Heart right ventricle (tissue), 16 donors: Measurements from ENCODE around the gene TENM4. TPM values are rescaled to one million over a fixed set of nuclear protein-coding genes. Genes with fewer than 3 reads are reported as not detected.

ENCODE experiments used
- ATAC-seq, 8 donors: fragments of 200-7000 bp; cut with Tn5 transposase; one replicate each; pipeline ENCODE4 v1.9.1; 2020; ENCODE audit warnings: mild to moderate bottlenecking in 8 of 8, moderate library complexity in 8 of 8, moderate number of reproducible peaks in 1 of 8
- DNase-seq, 2 donors: peaks; one replicate each; pipeline ENCODE4 v3.0.0-alpha.2; 2020
- H3K27ac ChIP-seq, 10 donors: fragments of 200-600 bp; sonication (generic) in 2 of 10; one replicate each; pipeline versions ENCODE4 v1.5.0 to v1.8.0; 2020 to 2022; ENCODE audit warnings: mild to moderate bottlenecking in 3 of 10
- H3K27me3 ChIP-seq, 7 donors: fragments of 200-600 bp; one replicate each; pipeline ENCODE4 v1.8.0; 2021 to 2022; ENCODE audit warnings: mild to moderate bottlenecking in 2 of 7
- H3K36me3 ChIP-seq, 9 donors: fragments of 200-600 bp; sonication (generic) in 1 of 9; one replicate each; pipeline versions ENCODE4 v1.5.0 to v1.8.0; 2020 to 2022; ENCODE audit warnings: mild to moderate bottlenecking in 2 of 9
- H3K4me1 ChIP-seq, 9 donors: fragments of 200-600 bp; sonication (generic) in 1 of 9; one replicate each; pipeline versions ENCODE4 v1.5.0 to v1.8.0; 2020 to 2022; ENCODE audit warnings: mild to moderate bottlenecking in 4 of 9
- H3K4me3 ChIP-seq, 10 donors: fragments of 200-600 bp; sonication (generic) in 2 of 10; one replicate each; pipeline versions ENCODE4 v1.5.0 to v1.8.0; 2020 to 2022; ENCODE audit warnings: mild to moderate bottlenecking in 7 of 10, moderate library complexity in 2 of 10
- H3K9me3 ChIP-seq, 11 donors: fragments of 200-600 bp in 10 of 11; sonication (generic) in 2 of 11; one replicate each; pipeline versions ENCODE4 v1.5.0 to v1.8.0; 2013 to 2022; ENCODE audit warnings: mild to moderate bottlenecking in 2 of 11, control low read depth in 1 of 11, moderate library complexity in 1 of 11
- WGBS, 2 donors: extraction: QIAGEN DNeasy Blood & Tissue Kit; methylation state at CpG; one replicate each; pipeline ENCODE4 v1.1.7; 2013; ENCODE audit warnings: inconsistent platforms in 1 of 2; 5-methylcytosine and 5-hydroxymethylcytosine counted together
- intact Hi-C, 10 donors: fragments of 100-400 bp; cut with DNase I; formaldehyde crosslinking; loops; one replicate each; pipeline versions ENCODE4 v1.11.1 to v1.14.2; 2022
- polyA plus RNA-seq, 2 donors: library from polyadenylated mRNA; stranded (reverse); fragments of 200-250 nt; gene quantifications; one replicate each; pipeline ENCODE4 v1.2.3, GENCODE V29; 2013
- total RNA-seq, 10 donors: library from RNA; stranded (reverse); fragmentation: NEBNext Ultra II Directional in 3 of 10; extraction: Animal tissue kit (Norgen Biotek cat#: 25700) in 3 of 10; gene quantifications; one replicate each; pipeline versions ENCODE4 v1.2.1 to v1.2.4, GENCODE V29; 2021 to 2023
- TF ChIP-seq, protein P1 (sequence below), 9 donors: fragments of 200-600 bp; sonication (generic) in 2 of 9; IDR thresholded peaks; one replicate each; pipeline versions ENCODE4 v1.5.0 to v1.8.0; 2021 to 2022; ENCODE audit warnings: antibody characterized with exemption in 9 of 9, mild to moderate bottlenecking in 5 of 9, moderate library complexity in 1 of 9
- donor health status: Arrhythmogenic right ventricular cardiomyopathy.
- donor health status: ischemic (EF 13 %, LVEDD 7.1; RV severe dilation, severe dysfunction).
- donor health status: healthy with polysubstance abuse.
- donor health status: DM: no; HTN: yes; CAD: no.
- donor health status: DM: no; HTN: no; CAD: no.
- donor health status: ischemic (EF 25% LVEDD 6.9; RV normal size, moderate dysfunction).
- donor health status: ischemic (EF 25% LVEDD 5.7; RV mildly dilated, moderate dysfunction).
- donor health status: healthy.
- donor health status: DM: yes; HTN: yes; CAD: no.
- donor health status: Ischemic cardiomyopathy.
- donor health status: ischemic (EF 35%, LVEDD 5.7; RV mildly dilated, moderate dysfunction).
- donor health status: nonischemic (EF 11% LVEDD 7.7; RV severe dilation, severe dysfunction).
- donor health status: DM: yes; HTN: yes; CAD: no.
- donor health status: PGD.
- donor health status: ischemic (EF 29% LVEDD 5.4; RV normal size, mild dysfunction).
- donor health status: nonischemic (EF 23%, LVEDD 6.1; RV moderate dilation, normal function).

The TENM4 gene
- total and polyA plus RNA-seq, 12 donors, result 0.10 to 3.6 (median 0.91) TPM

DNA sequence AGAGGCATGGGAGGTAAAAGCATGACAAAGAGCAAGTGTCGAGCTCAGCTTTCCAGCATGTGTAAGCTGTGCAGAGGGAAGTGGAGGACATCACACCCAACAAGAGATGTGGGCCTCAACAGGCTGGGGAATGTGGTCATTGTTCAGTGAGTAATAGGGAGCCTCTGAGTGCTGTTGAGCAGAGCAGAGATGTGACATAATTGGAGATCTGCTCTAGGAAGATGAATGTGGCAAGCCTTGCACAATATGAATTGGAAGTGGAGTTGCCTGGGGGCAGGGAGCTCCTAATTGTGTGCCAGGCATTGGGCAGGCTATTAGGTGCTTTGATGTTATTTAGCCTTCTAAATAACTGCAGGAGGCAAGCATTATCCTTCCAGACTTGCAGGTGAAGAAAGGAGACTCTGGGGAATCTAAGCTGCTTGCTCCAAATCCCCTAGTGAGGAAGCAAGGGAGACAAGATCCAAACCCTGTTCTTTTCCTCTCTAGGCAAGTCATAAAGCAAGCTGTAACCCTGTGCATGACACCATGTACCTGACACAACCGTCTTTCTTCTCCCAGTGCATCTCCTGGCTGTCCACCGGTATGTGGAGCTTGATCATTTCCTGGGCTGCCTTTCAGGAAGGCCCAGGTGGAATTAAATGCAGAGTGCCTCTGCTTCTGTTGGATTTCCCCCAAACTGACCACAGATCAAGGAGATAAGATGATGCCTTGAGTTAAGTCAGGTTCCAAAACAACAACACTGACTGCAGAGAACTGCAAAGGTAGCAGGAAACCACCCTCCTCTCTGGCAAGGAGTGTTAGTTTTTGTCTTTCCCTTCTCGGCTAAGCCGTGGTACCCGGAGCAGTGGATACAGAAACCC lies 221.4 kb downstream of the TENM4 start:
- Histone ChIP-seq H3K27ac (no peak overlapping the region), H3K4me3 (no peak overlapping the region), H3K9me3 (peaks cover 0 to 10% (median 0%) of the 10 kb centered on the region in 11 donors), H3K4me1 (no peaks in the 10 kb centered on the region), H3K27me3 (no peaks in the 10 kb centered on the region), H3K36me3 (no peaks in the 10 kb centered on the region)
- WGBS, 2 donors, result 76 to 83% methylated on average over 6 of the region's 6 CpGs
- TF ChIP-seq, protein P1, sequence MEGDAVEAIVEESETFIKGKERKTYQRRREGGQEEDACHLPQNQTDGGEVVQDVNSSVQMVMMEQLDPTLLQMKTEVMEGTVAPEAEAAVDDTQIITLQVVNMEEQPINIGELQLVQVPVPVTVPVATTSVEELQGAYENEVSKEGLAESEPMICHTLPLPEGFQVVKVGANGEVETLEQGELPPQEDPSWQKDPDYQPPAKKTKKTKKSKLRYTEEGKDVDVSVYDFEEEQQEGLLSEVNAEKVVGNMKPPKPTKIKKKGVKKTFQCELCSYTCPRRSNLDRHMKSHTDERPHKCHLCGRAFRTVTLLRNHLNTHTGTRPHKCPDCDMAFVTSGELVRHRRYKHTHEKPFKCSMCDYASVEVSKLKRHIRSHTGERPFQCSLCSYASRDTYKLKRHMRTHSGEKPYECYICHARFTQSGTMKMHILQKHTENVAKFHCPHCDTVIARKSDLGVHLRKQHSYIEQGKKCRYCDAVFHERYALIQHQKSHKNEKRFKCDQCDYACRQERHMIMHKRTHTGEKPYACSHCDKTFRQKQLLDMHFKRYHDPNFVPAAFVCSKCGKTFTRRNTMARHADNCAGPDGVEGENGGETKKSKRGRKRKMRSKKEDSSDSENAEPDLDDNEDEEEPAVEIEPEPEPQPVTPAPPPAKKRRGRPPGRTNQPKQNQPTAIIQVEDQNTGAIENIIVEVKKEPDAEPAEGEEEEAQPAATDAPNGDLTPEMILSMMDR (IDR thresholded peaks at IDR 0.05), result no peak
- no peak for DNase-seq
- intact Hi-C loops, result loop anchor here in 1 of 10 donors (10.0 kb wide), 1 partner anchor 65 kb away; no protein-coding TSS in a partner anchor
- ATAC-seq, result no peak

DNA sequence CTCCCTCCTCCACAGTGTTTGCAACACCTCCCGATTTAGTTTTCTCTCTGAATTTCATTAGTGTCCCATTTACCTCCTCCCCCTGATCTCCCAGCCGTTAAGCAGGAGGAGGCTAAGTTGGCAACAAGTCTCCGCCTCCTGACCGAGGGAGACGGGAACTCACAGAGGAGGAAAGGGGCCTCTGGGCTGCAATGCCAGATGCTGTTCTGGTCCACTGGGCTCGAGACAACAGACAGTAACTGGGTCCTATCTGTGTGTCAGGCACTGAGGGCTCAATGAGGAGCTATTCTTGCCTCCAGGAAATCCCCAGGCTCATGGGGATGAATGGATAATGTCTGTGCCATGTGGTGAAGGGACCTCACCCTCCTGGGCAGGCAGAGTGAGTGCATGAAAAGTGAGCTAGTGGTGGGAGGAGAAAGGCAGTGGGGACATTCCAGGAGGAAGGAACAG lies 228.1 kb downstream of the TENM4 start:
- Histone ChIP-seq H3K36me3 (no peaks in the 10 kb centered on the region), H3K4me3 (no peak overlapping the region), H3K4me1 (no peaks in the 10 kb centered on the region), H3K27ac (no peak overlapping the region), H3K27me3 (no peaks in the 10 kb centered on the region), H3K9me3 (no peaks in the 10 kb centered on the region)
- WGBS, 2 donors, result 33 to 54% methylated on average over 6 of the region's 6 CpGs
- TF ChIP-seq, protein P1 (IDR thresholded peaks at IDR 0.05), result no peak
- ATAC-seq (no peak), DNase-seq (no peak)
- intact Hi-C loops, result loop anchor here in 1 of 10 donors (10.0 kb wide), 1 partner anchor 58 kb away; no protein-coding TSS in a partner anchor

DNA sequence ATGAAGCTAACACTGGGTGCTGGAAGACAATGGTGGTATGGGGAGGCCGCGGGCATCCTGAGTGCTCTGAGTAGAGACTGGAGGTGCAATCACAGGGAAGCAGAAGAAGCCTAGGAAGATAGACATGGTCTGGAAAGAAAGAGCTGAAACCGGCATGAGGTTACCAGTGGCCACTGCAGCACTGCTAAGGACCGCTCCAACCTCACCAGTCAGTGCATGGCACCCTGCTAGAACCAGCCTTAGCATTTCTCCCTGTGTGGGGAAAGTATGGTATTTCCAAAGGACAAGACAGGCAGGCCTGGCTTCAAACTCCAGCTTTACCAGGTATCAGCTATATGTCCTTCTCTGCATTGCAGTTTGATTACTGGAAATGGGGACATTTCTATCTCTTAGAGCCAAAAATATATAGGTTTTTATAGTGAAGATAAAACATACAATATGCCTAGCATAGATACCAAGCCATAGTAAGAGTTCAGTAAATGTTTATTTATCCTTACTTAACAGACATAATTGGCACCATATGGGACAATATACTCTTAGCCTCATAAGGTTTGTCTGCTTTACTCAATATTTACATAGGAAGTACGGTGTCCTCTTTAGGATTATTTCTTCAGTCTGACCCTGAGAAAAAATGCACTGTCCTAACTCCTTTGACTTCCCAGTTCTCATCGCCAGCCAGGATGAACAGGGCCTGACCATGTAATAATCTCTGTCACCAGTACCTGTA lies 231.1 kb downstream of the TENM4 start:
- ATAC-seq, result peak in 3 of 8 donors; percentile 39 to 48 (median 46)
- no peaks in the 10 kb centered on the region for H3K27me3 ChIP-seq

DNA sequence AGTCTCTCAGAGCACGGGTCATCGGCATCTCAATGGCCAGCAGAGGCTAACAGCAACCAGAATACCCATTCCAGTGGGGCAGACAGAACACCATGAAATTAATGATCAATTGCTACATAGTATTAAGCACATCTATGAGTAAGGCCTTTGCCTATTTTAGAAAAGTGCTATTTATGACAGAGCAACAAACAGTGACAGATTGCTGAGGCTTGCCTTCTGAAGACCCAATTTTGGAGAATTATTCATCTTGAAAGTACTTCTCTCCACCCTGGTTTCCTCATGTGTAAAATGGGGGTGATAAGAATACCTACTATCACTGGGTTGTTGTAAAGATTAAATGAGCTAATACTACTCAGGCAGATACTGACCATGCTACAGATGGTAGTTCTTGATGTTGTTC lies 232.7 kb downstream of the TENM4 start:
- TF ChIP-seq, protein P1 (IDR thresholded peaks at IDR 0.05), result no peak
- no peaks in the 10 kb centered on the region for H3K36me3 ChIP-seq
- intact Hi-C loops, result no loop called here
- no peak overlapping the region for H3K4me3 ChIP-seq
- WGBS, 2 donors, result 59 to 70% methylated on average over 2 of the region's 2 CpGs
- ATAC-seq, result no peak
- no peaks in the 10 kb centered on the region for H3K9me3 ChIP-seq
- H3K4me1 ChIP-seq, result no peaks in the 10 kb centered on the region
- no peak overlapping the region for H3K27ac ChIP-seq
- H3K27me3 ChIP-seq, result no peaks in the 10 kb centered on the region
- DNase-seq, result no peak

More for the DNA sequence above, 231.1 kb downstream of the TENM4 start:
- TF ChIP-seq, protein P1 (IDR thresholded peaks at IDR 0.05), result no peak
- H3K9me3 ChIP-seq, result no peaks in the 10 kb centered on the region
- DNase-seq, result peak; percentile 11 to 31
- H3K27ac ChIP-seq, result no peak overlapping the region
- no peaks in the 10 kb centered on the region for H3K4me1 ChIP-seq
- 86% methylated on average over 6 of the region's 6 CpGs for WGBS, 2 donors
- no peaks in the 10 kb centered on the region for H3K36me3 ChIP-seq
- H3K4me3 ChIP-seq, result no peak overlapping the region
- intact Hi-C loops, result loop anchor here in 1 of 10 donors (10.0 kb wide), 1 partner anchor 55 kb away; no protein-coding TSS in a partner anchor
